Pancreas (tissue), 10 donors: ENCODE measurements around the gene RCCD1. TPM values are rescaled to one million over a fixed set of nuclear protein-coding genes. Genes with fewer than 3 reads are reported as not detected.
A peak's percentile ranks its signal among the peaks of the same experiment; 100 is the strongest.

Experiments
- ATAC-seq, 4 donors: fragments of 200-7000 bp; cut with Tn5 transposase; one replicate each; pipeline versions ENCODE4 v1.8.0 to v1.9.1; 2020; ENCODE audit warnings: mild to moderate bottlenecking in 4 of 4, moderate library complexity in 4 of 4
- DNase-seq, 6 donors: peaks; one replicate each; pipeline ENCODE4 v3.0.0-alpha.2; 2020
- FAIRE-seq: peaks from 2 replicates; lab custom pipeline; 2012; peaks lifted over from hg19 to GRCh38; lab: Jason Lieb, UNC
- H3K27ac ChIP-seq, 4 donors: fragments of 200-600 bp; sonication (generic); 1 replicate in 3 of 4; 2 replicates in 1 of 4; pipeline versions ENCODE4 v1.5.0 to v1.8.0; 2020
- H3K27me3 ChIP-seq, 4 donors: fragments of 200-600 bp; one replicate each; pipeline ENCODE4 v1.8.0; 2021
- H3K36me3 ChIP-seq, 3 donors: fragments of 200-600 bp; sonication (generic) in 1 of 3; one replicate each; pipeline versions ENCODE4 v1.5.0 to v1.8.0; 2020 to 2021
- H3K4me1 ChIP-seq, 3 donors: fragments of 200-600 bp; one replicate each; pipeline ENCODE4 v1.8.0; 2021
- H3K4me3 ChIP-seq, 4 donors: fragments of 200-600 bp; sonication (generic) in 2 of 4; one replicate each; pipeline versions ENCODE4 v1.5.0 to v1.8.0; 2020 to 2021
- H3K9me3 ChIP-seq, 4 donors: fragments of 200-600 bp; one replicate each; pipeline ENCODE4 v1.8.0; 2021
- CTCF ChIP-seq, 4 donors: fragments of 200-600 bp; sonication (generic) in 3 of 4; IDR thresholded peaks; one replicate each; pipeline versions ENCODE4 v1.5.0 to v1.8.0; 2021; ENCODE audit warnings: antibody characterized with exemption in 4 of 4
- WGBS, 2 donors: extraction: QIAGEN DNeasy Blood & Tissue Kit; methylation state at CpG; one replicate each; pipeline ENCODE4 v1.1.7; 2013; 5-methylcytosine and 5-hydroxymethylcytosine counted together
- intact Hi-C, 3 donors: fragments of 100-400 bp; cut with DNase I; formaldehyde crosslinking; loops; one replicate each; pipeline versions ENCODE4 v1.11.1 to v1.14.2; 2022
- polyA plus RNA-seq, 2 donors: library from polyadenylated mRNA; stranded (reverse); fragments of 200-250 nt; gene quantifications; one replicate each; pipeline ENCODE4 v1.2.3, GENCODE V29; 2013
- total RNA-seq, 6 donors: library from RNA; stranded (reverse); fragmentation: NEBNext Ultra II Directional in 4 of 6; extraction: Animal tissue kit (Norgen Biotek cat#: 25700) in 4 of 6; gene quantifications; one replicate each; pipeline versions ENCODE4 v1.2.1 to v1.2.4, GENCODE V29; 2021 to 2023
- donor health status: healthy with polysubstance abuse.
- donor health status: DM: no; HTN: no; CAD: no; lungs with moderate emphysema.
- donor health status: DM: no; HTN: no; CAD: no.
- donor health status: control.
- donor health status: control.
- donor health status: Bipolar disorder and iron deficiency.
- donor health status: DM: yes; HTN: yes; CAD: no.
- donor health status: DM: no; HTN: no; CAD: no.
- donor health status: DM: no; HTN: no; CAD: no.
- donor health status: DM: yes; HTN: yes; CAD: no.

Gene RCCD1, protein sequence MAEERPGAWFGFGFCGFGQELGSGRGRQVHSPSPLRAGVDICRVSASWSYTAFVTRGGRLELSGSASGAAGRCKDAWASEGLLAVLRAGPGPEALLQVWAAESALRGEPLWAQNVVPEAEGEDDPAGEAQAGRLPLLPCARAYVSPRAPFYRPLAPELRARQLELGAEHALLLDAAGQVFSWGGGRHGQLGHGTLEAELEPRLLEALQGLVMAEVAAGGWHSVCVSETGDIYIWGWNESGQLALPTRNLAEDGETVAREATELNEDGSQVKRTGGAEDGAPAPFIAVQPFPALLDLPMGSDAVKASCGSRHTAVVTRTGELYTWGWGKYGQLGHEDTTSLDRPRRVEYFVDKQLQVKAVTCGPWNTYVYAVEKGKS
- total RNA-seq (10 to 100 TPM in 1 of 6 donors, 1 to 10 TPM in 5; 6.6 to 12.2 (median 7.8) TPM), polyA plus RNA-seq (10 to 100 TPM in 1 of 2 donors, 1 to 10 TPM in 1; 9.0 to 11.9 TPM)

DNA sequence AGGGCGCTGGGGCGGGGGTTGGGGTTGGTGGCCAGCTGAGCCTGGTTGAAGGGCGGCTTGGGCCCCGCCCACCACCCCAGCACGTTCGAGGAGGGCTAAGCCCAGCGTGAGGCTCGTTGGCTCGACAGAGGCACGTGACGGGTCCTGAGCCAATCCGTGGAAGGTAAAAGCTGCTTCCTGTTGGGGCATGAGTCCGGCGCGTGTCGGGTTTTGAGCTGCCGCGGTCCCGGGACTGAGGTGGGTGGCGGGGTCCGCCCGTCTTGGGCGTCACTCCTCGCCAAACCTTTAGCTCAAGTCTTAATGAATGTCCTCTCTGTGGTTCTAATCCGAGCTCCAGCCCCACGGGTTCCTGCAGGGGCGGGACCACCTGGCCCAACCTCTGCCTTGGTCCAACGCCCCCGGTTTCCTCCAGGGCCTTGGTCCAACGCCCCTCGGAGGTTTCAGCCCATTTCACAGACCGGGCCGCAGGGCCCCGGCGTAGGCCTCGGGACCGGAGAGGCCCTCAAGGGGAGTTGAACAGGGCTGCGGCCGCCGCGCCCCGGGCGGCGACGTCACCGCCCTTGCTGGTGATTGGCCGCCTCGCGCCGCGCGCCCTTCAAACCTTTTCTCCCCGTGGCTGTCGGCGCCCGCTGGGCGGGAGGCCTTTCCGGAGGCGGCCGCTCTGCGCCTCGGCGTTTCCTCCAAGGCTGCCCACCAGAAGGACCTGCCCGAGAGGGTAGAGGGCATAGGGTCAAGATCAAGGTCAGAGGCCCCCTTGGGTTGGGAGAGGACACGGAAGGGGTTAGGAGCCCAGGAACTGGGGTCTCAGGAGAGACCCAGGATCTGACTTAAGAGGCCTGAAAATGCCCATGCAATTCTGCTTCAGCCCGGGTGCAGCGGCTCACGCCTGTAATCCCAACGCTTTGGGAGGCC, at the start of gene RCCD1:
Gene RCCD1 (plus strand): TSS at position 173 of the 912 bp plus-strand sequence. CDS start 1,851 bp downstream, outside the sequence.
- intact Hi-C loops = loop anchor here in 2 of 3 donors (5.0 kb wide), 2 partner anchors 77 to 82 kb away; no protein-coding TSS in a partner anchor
- 1 to 2% methylated on average over 60 to 69 of the region's 69 CpGs for WGBS, 2 donors
- peak; percentile 23 for FAIRE-seq

GRCh38 chr15:90905306-90906180, 49.1 kb upstream of the RCCD1 start:
- Histone ChIP-seq H3K9me3 (no peaks in the 10 kb centered on the region), H3K4me3 (no peak overlapping the region), H3K36me3 (peaks cover 0 to 26% (median 21%) of the 10 kb centered on the region in 3 donors), H3K4me1 (peaks cover 10 to 41% (median 22%) of the 10 kb centered on the region in 3 donors), H3K27me3 (no peaks in the 10 kb centered on the region), H3K27ac (peak overlapping the region in 3 of 4 donors; percentile 11 to 42 (median 33))
- WGBS, 2 donors = 82 to 85% methylated on average over 28 of the region's 28 CpGs
- FAIRE-seq = no peak
- TF ChIP-seq CTCF (IDR thresholded peaks at IDR 0.05) = no peak
- intact Hi-C loops = no loop called here
- no peak for ATAC-seq
- peak in 1 of 6 donors; percentile 73 for DNase-seq

More for the DNA sequence above, at the start of gene RCCD1:
- Histone ChIP-seq H3K36me3 (peaks cover 0 to 22% (median 11%) of the 10 kb centered on the region in 3 donors), H3K4me3 (peak within 1 kb of the TSS; percentile 53 to 95 (median 74)), H3K27me3 (no peaks in the 10 kb centered on the region), H3K9me3 (no peaks in the 10 kb centered on the region), H3K4me1 (peaks cover 8 to 17% (median 8%) of the 10 kb centered on the region in 3 donors), H3K27ac (peak within 1 kb of the TSS; percentile 92 to 96 (median 94))
- TF ChIP-seq CTCF (IDR thresholded peaks at IDR 0.05) = no peak
- ATAC-seq (peak; percentile 87 to 94 (median 90)), DNase-seq (peak; percentile 90 to 98 (median 96))

DNA sequence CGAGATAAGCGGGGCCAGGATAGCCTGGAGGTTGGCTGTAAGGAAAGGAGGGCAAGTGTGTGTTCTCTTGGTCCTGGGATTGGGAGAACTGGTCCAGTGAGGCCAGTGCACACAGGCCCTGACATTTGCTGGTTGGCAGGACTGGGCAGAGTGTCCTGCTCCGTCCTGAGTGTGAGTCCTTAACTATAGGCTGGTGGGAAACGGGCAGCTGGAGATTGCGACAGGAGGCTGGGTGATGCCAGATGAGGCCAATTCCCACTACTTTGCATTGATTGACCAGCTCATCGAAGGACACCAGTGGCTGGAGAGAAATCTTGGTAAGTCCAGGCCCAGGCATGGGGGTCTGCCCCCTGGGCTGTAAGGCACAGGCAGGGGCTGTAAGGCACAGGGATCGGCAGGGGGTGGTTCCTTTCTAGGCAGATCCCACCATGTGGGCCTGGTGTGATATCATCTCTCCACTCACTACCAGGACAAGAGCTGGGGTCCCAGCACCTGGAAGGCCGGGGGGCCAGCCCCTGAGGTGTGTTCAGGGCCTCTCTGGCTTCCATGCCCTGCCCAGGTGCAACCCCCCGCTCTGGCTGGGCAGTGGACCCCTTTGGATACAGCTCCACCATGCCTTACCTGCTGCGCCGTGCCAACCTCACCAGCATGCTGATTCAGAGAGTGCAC, 48.4 kb upstream of the RCCD1 start:
- TF ChIP-seq CTCF (IDR thresholded peaks at IDR 0.05) = no peak
- Histone ChIP-seq H3K4me1 (peaks cover 10 to 41% (median 22%) of the 10 kb centered on the region in 3 donors), H3K9me3 (no peaks in the 10 kb centered on the region), H3K36me3 (peaks cover 4 to 34% (median 28%) of the 10 kb centered on the region in 3 donors), H3K27me3 (no peaks in the 10 kb centered on the region), H3K4me3 (no peak overlapping the region), H3K27ac (peak overlapping the region in 3 of 4 donors; percentile 11 to 42 (median 33))
- ATAC-seq (peak; percentile 50 to 62 (median 54)), DNase-seq (peak; percentile 81 to 91 (median 90)), FAIRE-seq (no peak)
- intact Hi-C loops = no loop called here
- WGBS, 2 donors = 56 to 61% methylated on average over 11 of the region's 11 CpGs
